Mesendoderm (in vitro differentiated cells): Measurements from ENCODE around the gene CENPI. TPM values are rescaled to one million over a fixed set of nuclear protein-coding genes. Genes with fewer than 3 reads are reported as not detected.
A peak's percentile ranks its signal among the peaks of the same experiment; 100 is the strongest.
"Not testable (repeated sequence)": the region's sequence is repeated elsewhere in the genome, so short reads cannot be mapped to it uniquely, and the experiment has no call there.

Experiments used
- DNase-seq: peaks from one replicate; pipeline ENCODE4 v3.0.0; 2013
- H2AK5ac ChIP-seq: 2 replicates; pipeline ENCODE4 v1.6.1; 2013; ENCODE audit warnings: low read length, inconsistent platforms
- H2BK120ac ChIP-seq: 2 replicates; pipeline ENCODE4 v1.6.1; 2013; ENCODE audit warnings: low read depth, mild to moderate bottlenecking, low read length, moderate library complexity, mixed read lengths
- H2BK15ac ChIP-seq: replicated peaks from 2 replicates; pipeline ENCODE4 v1.6.1; 2013; ENCODE audit warnings: low read depth, mild to moderate bottlenecking, moderate library complexity
- H2BK5ac ChIP-seq: 2 replicates; pipeline ENCODE4 v1.6.1; 2013; ENCODE audit warnings: low read length, inconsistent platforms
- H3K18ac ChIP-seq: 2 replicates; pipeline ENCODE4 v1.6.1; 2013; ENCODE audit warnings: mild to moderate bottlenecking, low read length, mixed read lengths
- H3K23ac ChIP-seq: one replicate; pipeline ENCODE4 v1.6.1; 2013; ENCODE audit warnings: low read length
- H3K27ac ChIP-seq: 2 replicates; pipeline ENCODE4 v1.5.1; 2013; ENCODE audit warnings: low read depth, mild to moderate bottlenecking, inconsistent platforms, low read length, moderate library complexity
- H3K27me3 ChIP-seq: 2 replicates; pipeline ENCODE4 v1.6.1; 2013; ENCODE audit warnings: low read length, control low read depth, mild to moderate bottlenecking, inconsistent platforms; ENCODE audit not compliant: insufficient read depth, poor library complexity
- H3K36me3 ChIP-seq: 2 replicates; pipeline ENCODE4 v1.6.1; 2013; ENCODE audit warnings: low read length, inconsistent platforms; ENCODE audit not compliant: control insufficient read depth, insufficient read depth
- H3K4ac ChIP-seq: one replicate; pipeline ENCODE4 v1.6.1; 2013; ENCODE audit warnings: low read depth, mild to moderate bottlenecking, low read length, moderate library complexity
- H3K4me1 ChIP-seq: 2 replicates; pipeline ENCODE4 v1.6.1; 2013; ENCODE audit warnings: low read depth, low read length, inconsistent platforms; ENCODE audit not compliant: control insufficient read depth
- H3K4me2 ChIP-seq: 2 replicates; pipeline ENCODE4 v1.6.1; 2013; ENCODE audit warnings: low read length
- H3K4me3 ChIP-seq: 2 replicates; pipeline ENCODE4 v1.5.1; 2013; ENCODE audit warnings: mild to moderate bottlenecking, low read length
- H3K56ac ChIP-seq: one replicate; pipeline ENCODE4 v1.6.1; 2013; ENCODE audit warnings: low read length
- H3K79me1 ChIP-seq: 2 replicates; pipeline ENCODE4 v1.6.1; 2013; ENCODE audit warnings: low read length, inconsistent platforms
- H3K79me2 ChIP-seq: 2 replicates; pipeline ENCODE4 v1.6.1; 2013; ENCODE audit warnings: mild to moderate bottlenecking, low read length; ENCODE audit not compliant: control insufficient read depth, insufficient read depth
- H3K9ac ChIP-seq: 2 replicates; pipeline ENCODE4 v1.6.1; 2013; ENCODE audit warnings: low read length, inconsistent platforms
- H4K5ac ChIP-seq: one replicate; pipeline ENCODE4 v1.6.1; 2013; ENCODE audit warnings: low read length
- H4K8ac ChIP-seq: one replicate; pipeline ENCODE4 v1.6.1; 2013; ENCODE audit warnings: low read depth, mild to moderate bottlenecking, control low read depth, low read length, moderate library complexity
- WGBS: extraction: QIAGEN DNeasy Blood & Tissue Kit; methylation state at CpG from one replicate; pipeline ENCODE4 v1.1.7; 2013; ENCODE audit warnings: low lambda C conversion rate, missing lambda C conversion rate; ENCODE audit not compliant: insufficient coverage; ENCODE audit errors: extremely low coverage; 5-methylcytosine and 5-hydroxymethylcytosine counted together
- polyA plus RNA-seq, 2 experiments: library from polyadenylated mRNA; stranded (reverse); fragments of 200-250 nt; gene quantifications; one replicate each; pipeline ENCODE4 v1.2.3, GENCODE V29; 2013

The CENPI gene
- polyA plus RNA-seq (2013, experiment 1 of 2) = 18.1 TPM
- 17.0 TPM for polyA plus RNA-seq (2013, experiment 2 of 2)

DNA sequence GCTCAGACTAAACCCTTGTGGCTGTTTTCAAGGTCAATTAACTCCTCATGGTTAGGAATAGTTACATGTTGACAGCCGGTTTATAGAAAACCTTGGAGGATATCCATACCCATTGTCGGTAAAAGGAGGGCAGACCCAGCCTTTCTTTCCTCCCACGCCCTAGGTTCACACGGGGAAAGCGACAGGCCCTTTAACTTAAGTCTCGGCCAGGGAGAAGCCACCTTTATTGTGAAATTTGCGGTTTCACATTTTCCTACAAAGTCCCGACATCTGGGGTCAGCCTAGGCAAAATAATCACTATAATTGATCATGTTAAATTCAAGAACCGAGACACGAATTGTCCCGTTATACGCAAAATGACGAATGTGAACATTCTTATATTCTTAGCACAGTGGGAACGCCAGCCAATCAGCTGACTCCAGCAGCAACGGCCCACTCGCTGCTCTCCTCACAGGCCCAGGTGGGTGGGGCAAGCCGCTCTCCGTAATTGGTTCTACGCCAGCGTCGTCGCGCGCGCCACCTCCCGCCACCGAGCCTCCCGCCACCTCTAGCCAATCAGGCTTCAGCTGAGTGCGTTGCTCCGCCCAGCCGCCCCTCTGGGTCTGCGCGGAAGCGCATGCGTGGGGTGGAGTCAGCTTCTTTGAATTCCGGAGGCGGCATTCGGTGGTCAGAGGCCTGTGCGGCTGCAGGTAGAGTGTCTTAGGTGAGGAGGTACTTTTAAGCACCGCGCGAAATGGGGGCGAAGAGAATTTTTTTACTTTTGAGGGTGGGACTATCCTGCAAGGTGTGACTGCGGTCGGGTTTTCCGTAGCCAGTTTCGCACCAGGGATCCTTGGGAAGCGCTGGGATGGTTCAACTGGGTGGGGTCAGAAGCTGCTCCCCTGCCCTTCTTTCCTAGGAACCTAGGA, at the start of gene CENPI:
TSS of gene CENPI (plus strand) at position 659 of the 908 bp plus-strand sequence. CDS start 2,867 bp downstream, outside the sequence.
- Histone ChIP-seq H4K5ac (no peak within 1 kb of the TSS), H3K27ac (no peak within 1 kb of the TSS), H2BK15ac (no peak within 1 kb of the TSS), H3K36me3 (no peaks in the 10 kb centered on the region), H3K4ac (no peak within 1 kb of the TSS), H3K79me2 (peaks cover 8% of the 10 kb centered on the region), H3K23ac (no peak within 1 kb of the TSS), H3K4me1 (no peaks in the 10 kb centered on the region), H3K4me2 (peak within 1 kb of the TSS; percentile 38), H2BK120ac (no peak within 1 kb of the TSS), H3K79me1 (no peaks in the 10 kb centered on the region), H2AK5ac (no peak within 1 kb of the TSS), H2BK5ac (no peak within 1 kb of the TSS), H3K56ac (peak within 1 kb of the TSS; percentile 66), H3K9ac (peak within 1 kb of the TSS; percentile 84), H4K8ac (no peak within 1 kb of the TSS), H3K27me3 (no peaks in the 10 kb centered on the region), H3K4me3 (peak within 1 kb of the TSS; percentile 69), H3K18ac (no peak within 1 kb of the TSS)
- no CpG with 5 or more reads among the region's 48 CpGs for WGBS
- DNase-seq = peak; percentile 95

DNA sequence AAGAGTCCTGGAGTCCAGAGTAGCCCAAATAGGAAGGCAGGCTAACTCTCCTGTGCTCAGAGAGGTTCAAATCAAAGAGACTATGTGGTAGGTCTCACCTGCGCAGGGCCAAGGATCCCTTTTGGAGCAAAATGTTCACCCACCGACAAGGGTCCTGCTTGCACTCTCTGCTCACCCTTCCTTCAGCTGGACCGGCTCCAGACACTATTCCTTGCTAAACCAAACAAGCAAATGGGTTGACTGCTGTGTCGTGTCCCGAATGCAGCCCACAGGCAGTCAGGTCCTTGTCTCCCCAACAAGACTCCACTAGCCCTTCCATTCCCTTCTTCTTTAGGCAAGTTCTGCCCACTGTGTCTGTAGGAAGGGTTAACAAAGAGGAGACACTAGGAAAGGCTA, 46.9 kb upstream of the CENPI start:
- Histone ChIP-seq H3K18ac (no peak overlapping the region), H2BK15ac (no peak overlapping the region), H4K8ac (no peak overlapping the region), H3K79me2 (no peaks in the 10 kb centered on the region), H3K23ac (no peak overlapping the region), H2BK5ac (no peak overlapping the region), H3K27me3 (no peaks in the 10 kb centered on the region), H4K5ac (no peak overlapping the region), H3K79me1 (no peaks in the 10 kb centered on the region), H3K4me1 (no peaks in the 10 kb centered on the region), H2AK5ac (no peak overlapping the region), H3K4me3 (peak overlapping the region; percentile 52), H3K36me3 (no peaks in the 10 kb centered on the region), H3K9ac (peak overlapping the region; percentile 86), H3K56ac (peak overlapping the region; percentile 95), H3K27ac (peak overlapping the region; percentile 83), H2BK120ac (no peak overlapping the region), H3K4ac (peak overlapping the region; percentile 0), H3K4me2 (peak overlapping the region; percentile 83)
- no CpG with 5 or more reads among the region's 5 CpGs for WGBS
- DNase-seq = no peak

- Histone ChIP-seq H3K79me1 (no peaks in the 10 kb centered on the region), H3K56ac (peak within 1 kb of the TSS; percentile 95), H3K18ac (peak within 1 kb of the TSS; percentile 60), H2AK5ac (no peak within 1 kb of the TSS), H3K27me3 (no peaks in the 10 kb centered on the region), H2BK120ac (no peak within 1 kb of the TSS), H3K79me2 (no peaks in the 10 kb centered on the region), H4K8ac (no peak within 1 kb of the TSS), H3K23ac (no peak within 1 kb of the TSS), H2BK5ac (no peak within 1 kb of the TSS), H3K36me3 (no peaks in the 10 kb centered on the region), H3K4me2 (peak within 1 kb of the TSS; percentile 83), H3K9ac (peak within 1 kb of the TSS; percentile 86), H3K4ac (peak within 1 kb of the TSS; percentile 0), H3K4me1 (no peaks in the 10 kb centered on the region), H3K27ac (peak within 1 kb of the TSS; percentile 83), H3K4me3 (peak within 1 kb of the TSS; percentile 62), H4K5ac (no peak within 1 kb of the TSS), H2BK15ac (no peak within 1 kb of the TSS)
- peak; percentile 88 for DNase-seq
- no CpG with 5 or more reads among the region's 43 CpGs for WGBS
Observed at GRCh38 chrX:101051549-101052302, 46.3 kb upstream of the CENPI start, which contains the start of gene TRMT2B. Gene TRMT2B, minus strand, starts transcription at chrX:101052111. Its CDS starts 9,822 bp downstream, at chrX:101042289.

- H3K9ac ChIP-seq, H4K5ac ChIP-seq, DNase-seq, H3K4ac ChIP-seq, H3K27ac ChIP-seq, H2BK5ac ChIP-seq, H3K4me2 ChIP-seq, H3K4me3 ChIP-seq, H2BK15ac ChIP-seq, H4K8ac ChIP-seq, H3K79me1 ChIP-seq, H3K27me3 ChIP-seq, H3K23ac ChIP-seq, H3K79me2 ChIP-seq, H2AK5ac ChIP-seq, H3K36me3 ChIP-seq, H3K56ac ChIP-seq, H3K18ac ChIP-seq, H3K4me1 ChIP-seq, H2BK120ac ChIP-seq: not testable (repeated sequence)
- WGBS = no CpG with 5 or more reads among the region's 4 CpGs
Observed at GRCh38 chrX:101056551-101056950, 41.5 kb upstream of the CENPI start.

DNA sequence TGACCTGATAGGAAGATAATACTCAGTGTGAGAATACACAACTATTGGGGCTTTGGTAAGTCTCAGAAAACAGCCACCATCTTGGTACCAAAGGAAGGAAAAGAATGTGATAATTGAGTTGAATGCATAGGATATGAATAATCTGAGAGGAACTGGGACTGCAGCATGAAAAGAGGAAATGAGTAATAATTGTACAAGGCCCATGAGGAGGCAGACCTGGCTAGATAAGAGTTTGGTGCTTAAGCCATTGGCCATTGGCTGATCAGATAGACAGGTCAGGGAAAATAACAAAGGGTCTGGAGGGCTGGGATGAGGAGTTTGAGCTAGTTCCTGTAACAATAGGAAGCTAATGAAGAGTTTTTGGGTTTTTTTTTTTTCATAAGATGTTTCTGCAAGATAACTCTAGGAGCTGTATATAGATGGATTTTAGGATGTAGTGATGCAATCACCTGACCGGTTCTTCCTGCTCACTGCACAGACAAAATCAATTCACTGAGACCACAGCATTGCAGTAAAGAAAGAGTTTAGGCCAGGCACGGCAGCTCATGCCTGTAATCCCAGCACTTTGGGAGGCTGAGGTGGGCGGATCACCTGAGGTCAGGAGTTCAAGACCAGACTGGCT, 40.8 kb upstream of the CENPI start:
- Histone ChIP-seq H3K79me1 (no peaks in the 10 kb centered on the region), H3K23ac (no peak overlapping the region), H2AK5ac (no peak overlapping the region), H3K56ac (no peak overlapping the region), H3K9ac (no peak overlapping the region), H3K4me2 (no peak overlapping the region), H4K8ac (no peak overlapping the region), H4K5ac (no peak overlapping the region), H3K4me3 (no peak overlapping the region), H2BK120ac (no peak overlapping the region), H3K4ac (no peak overlapping the region), H2BK15ac (no peak overlapping the region), H3K79me2 (no peaks in the 10 kb centered on the region), H3K27ac (no peak overlapping the region), H3K18ac (no peak overlapping the region), H3K27me3 (no peaks in the 10 kb centered on the region), H3K4me1 (no peaks in the 10 kb centered on the region), H3K36me3 (no peaks in the 10 kb centered on the region), H2BK5ac (no peak overlapping the region)
- no peak for DNase-seq
- no CpG with 5 or more reads among the region's 3 CpGs for WGBS
